ENCODE results near the gene AK2. TPM values are rescaled to one million over a fixed set of nuclear protein-coding genes. Genes with fewer than 3 reads are reported as not detected.
"Not testable (repeated sequence)": the region's sequence is repeated elsewhere in the genome, so short reads cannot be mapped to it uniquely, and the experiment has no call there.

Gene AK2
- total RNA-seq, 1 donor from 2014 or later, result 120 TPM

- DNase-seq (ENCODE audit: low spot score) (no peak), ATAC-seq (no peak)
Observed at GRCh38 chr1:33002006-33002405, 34.7 kb downstream of the AK2 start.

- DNase-seq (ENCODE audit: low spot score), result no peak
- ATAC-seq, result peak; percentile 6
Observed at GRCh38 chr1:33001282-33001681, 35.4 kb downstream of the AK2 start.

- ATAC-seq, result peak; percentile 56
- DNase-seq (ENCODE audit: low spot score), result no peak
Observed at GRCh38 chr1:33000427-33001026, 36.2 kb downstream of the AK2 start.

GRCh38 chr1:32998997-32999396, 37.7 kb downstream of the AK2 start:
- DNase-seq (ENCODE audit: low spot score) (peak; percentile 78), ATAC-seq (peak; percentile 76)

GRCh38 chr1:32998064-32998463, 38.6 kb downstream of the AK2 start:
- ATAC-seq (peak; percentile 15), DNase-seq (ENCODE audit: low spot score) (no peak)

GRCh38 chr1:32997381-32997891, 39.2 kb downstream of the AK2 start:
- DNase-seq (ENCODE audit: low spot score) (no peak), ATAC-seq (no peak)

- DNase-seq (ENCODE audit: low spot score); ATAC-seq: not testable (repeated sequence)
Observed at GRCh38 chr1:32993324-32993636, 43.4 kb downstream of the AK2 start.

- DNase-seq (ENCODE audit: low spot score), result no peak
- ATAC-seq, result peak; percentile 50
Observed at GRCh38 chr1:32992489-32993323, 44.0 kb downstream of the AK2 start.

GRCh38 chr1:32991819-32992488, 44.7 kb downstream of the AK2 start:
- DNase-seq (ENCODE audit: low spot score) (no peak), ATAC-seq (no peak)

- DNase-seq (ENCODE audit: low spot score) (no peak), ATAC-seq (no peak)
Observed at GRCh38 chr1:32991386-32991785, 45.3 kb downstream of the AK2 start.

GRCh38 chr1:32990887-32991286, 45.8 kb downstream of the AK2 start:
- DNase-seq (ENCODE audit: low spot score), result no peak
- no peak for ATAC-seq

- DNase-seq (ENCODE audit: low spot score), result peak; percentile 53
- peak; percentile 45 for ATAC-seq
Observed at GRCh38 chr1:32989160-32990050, 47.3 kb downstream of the AK2 start.

- ATAC-seq (peak; percentile 51), DNase-seq (ENCODE audit: low spot score) (no peak)
Observed at GRCh38 chr1:32988665-32989064, 48.0 kb downstream of the AK2 start.

- DNase-seq (ENCODE audit: low spot score) (no peak), ATAC-seq (no peak)
Observed at GRCh38 chr1:32985226-32985625, 51.5 kb downstream of the AK2 start.

- ATAC-seq, result no peak
- no peak for DNase-seq (ENCODE audit: low spot score)
Observed at GRCh38 chr1:32984455-32985171, 52.1 kb downstream of the AK2 start.

- DNase-seq (ENCODE audit: low spot score), result no peak
Observed at GRCh38 chr1:32984090-32984454, 52.6 kb downstream of the AK2 start.

GRCh38 chr1:32983020-32983419, 53.7 kb downstream of the AK2 start:
- ATAC-seq (no peak), DNase-seq (ENCODE audit: low spot score) (no peak)

More at GRCh38 chr1:32984090-32984454, 52.6 kb downstream of the AK2 start:
- ATAC-seq, result no peak

GRCh38 chr1:32981003-32981901, 55.4 kb downstream of the AK2 start:
- DNase-seq (ENCODE audit: low spot score) (peak; percentile 52), ATAC-seq (peak; percentile 71)

- ATAC-seq (no peak), DNase-seq (ENCODE audit: low spot score) (no peak)
Observed at GRCh38 chr1:32980080-32980479, 56.6 kb downstream of the AK2 start.
